GM19240 (cell line): ENCODE measurements around the gene LIN28B.

Source experiments
- DNase-seq: peaks from one replicate; pipeline ENCODE4 v3.0.0; 2011; ENCODE audit warnings: low spot score; ENCODE audit not compliant: insufficient read length

The LIN28B gene

GRCh38 chr6:105108631-105109262 is 151.8 kb downstream of the LIN28B start:
- DNase-seq: no peak

DNA sequence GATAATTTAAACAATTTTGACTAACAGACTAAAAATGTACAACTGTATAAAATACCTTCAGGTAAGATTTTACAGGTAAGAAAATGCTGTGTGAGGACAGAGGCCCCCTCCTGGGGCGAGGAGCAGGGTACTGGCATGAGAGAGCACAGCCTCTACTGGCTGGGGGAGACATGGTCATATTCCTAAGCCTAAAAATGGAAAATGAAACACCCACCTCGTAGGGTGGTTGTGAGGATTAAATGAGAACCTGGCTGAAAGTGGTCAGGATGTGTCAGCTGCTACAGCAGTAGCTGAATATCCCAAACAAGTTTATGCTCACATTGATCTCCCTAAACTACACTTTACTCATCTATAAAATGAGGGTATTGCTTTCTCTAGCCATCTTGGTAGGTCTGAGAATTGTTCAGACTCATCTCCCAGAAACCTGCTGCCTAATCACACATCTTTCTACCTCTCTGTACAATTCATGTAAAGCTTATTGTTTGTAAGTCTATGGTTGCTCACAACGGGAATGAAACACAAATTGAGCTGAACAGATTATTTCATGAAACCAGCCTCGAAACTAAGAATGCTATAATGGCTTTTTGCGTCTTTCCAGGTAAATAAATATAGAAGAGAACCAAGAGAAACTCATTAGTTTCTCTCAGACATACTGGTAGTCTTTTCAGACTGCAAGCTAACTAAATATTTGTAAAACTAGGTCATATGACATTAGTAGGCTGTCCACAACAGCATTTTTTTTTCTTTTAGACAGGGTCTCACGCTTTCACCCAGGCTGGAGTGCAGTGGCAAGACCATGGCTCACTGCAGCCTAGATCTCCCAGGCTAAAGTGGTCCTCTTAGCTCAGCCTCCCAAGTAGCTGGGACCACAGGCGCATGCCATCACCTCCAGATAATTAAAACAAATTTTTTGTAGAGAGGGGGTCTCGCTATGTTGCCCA is 153.3 kb downstream of the LIN28B start:
- DNase-seq: no peak

DNA sequence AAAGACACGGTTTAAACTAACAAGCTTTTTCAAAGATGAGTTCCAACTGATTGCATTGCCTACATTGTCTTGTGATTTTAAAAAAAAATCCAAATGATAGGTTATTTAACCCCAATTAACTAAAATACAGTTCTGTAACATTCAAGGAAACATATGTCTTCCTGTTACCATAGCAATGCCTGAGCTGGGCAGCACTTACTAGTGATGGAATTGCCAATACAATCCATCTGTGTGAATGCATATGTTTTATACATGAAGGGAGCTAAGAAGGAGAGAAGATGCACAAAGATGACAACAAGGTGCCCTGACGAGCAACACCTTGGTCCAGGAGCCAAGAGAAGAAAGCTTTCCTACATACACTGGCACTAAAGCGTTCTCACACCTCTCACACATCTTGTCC is 154.2 kb downstream of the LIN28B start:
- no peak for DNase-seq

GRCh38 chr6:105111871-105112270 is 155.0 kb downstream of the LIN28B start:
- no peak for DNase-seq

DNA sequence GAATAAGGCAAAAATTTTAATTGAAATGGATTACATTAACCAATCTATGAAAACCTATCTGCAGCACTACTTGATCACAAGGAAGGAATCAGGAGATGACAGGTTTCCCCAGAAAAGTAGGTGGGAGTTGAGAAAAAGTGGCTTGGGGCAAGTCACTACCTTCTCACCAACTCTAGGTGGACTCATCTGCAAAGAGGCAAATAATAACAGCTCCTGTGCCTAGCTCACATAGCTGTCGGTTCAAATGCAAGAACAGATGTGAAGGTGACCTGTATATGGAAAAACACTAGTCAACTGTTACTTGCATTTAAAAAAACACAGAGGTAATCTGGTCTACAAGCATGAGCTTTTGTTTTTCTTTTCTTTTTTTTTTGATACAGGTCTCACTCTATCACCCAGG is 155.7 kb downstream of the LIN28B start:
- DNase-seq: no peak

DNA sequence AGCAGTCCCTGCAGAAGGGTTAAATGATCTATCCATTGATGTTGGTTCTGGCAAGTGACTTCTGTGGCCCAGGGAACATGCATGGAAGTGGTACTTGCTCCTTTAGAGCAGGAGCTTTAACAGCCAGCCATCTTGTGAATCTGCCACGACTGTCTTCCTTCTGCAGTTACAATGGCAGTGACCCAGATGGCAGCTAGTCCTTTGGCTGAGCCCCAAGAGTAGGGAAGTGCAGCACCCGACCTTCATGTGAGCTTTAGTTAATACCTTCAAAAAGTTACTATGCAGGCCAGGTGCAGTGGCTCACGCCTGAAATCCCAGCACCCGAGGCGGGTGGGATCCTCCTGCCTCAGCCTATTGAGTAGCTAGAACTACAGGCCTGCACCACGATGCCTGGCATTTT is 156.5 kb downstream of the LIN28B start:
- DNase-seq: no peak

GRCh38 chr6:105116150-105116549 is 159.2 kb downstream of the LIN28B start:
- no peak for DNase-seq

GRCh38 chr6:105120570-105120969 is 163.7 kb downstream of the LIN28B start:
- no peak for DNase-seq

DNA sequence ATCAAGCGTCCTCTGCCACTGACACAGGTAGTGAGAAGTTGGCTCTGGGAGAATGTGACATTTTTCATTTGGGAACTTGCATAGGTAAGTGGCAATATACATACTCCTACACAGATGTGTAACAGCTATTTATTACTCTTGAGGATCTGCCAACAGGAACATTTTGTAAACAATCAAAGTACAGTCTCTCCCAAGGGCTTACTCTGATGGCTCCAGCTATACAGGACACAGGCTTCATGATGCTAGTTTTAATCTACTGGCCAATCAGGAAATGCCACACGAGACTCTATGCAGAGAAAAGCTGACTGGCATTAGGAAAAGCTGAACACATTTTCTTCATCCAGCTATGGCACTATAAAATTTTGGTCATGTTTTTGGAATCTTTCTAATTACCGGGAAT is 165.1 kb downstream of the LIN28B start:
- no peak for DNase-seq

GRCh38 chr6:105122717-105123116 is 165.8 kb downstream of the LIN28B start:
- no peak for DNase-seq
